Suppressor macrophage treated with lipopolysaccharide for 1 hour (primary cell): Measurements from ENCODE around the gene ENDOV.

ENCODE experiments used
- DNase-seq, 3 donors: peaks; one replicate each; pipeline ENCODE4 v3.0.0-alpha.2; 2020 to 2022

The ENDOV gene

GRCh38 chr17:80453126-80453997 lies 38.4 kb downstream of the ENDOV start:
- no peak for DNase-seq

GRCh38 chr17:80453998-80454556 lies 39.1 kb downstream of the ENDOV start:
- peak in 2 of 3 donors; percentile 33 to 41 for DNase-seq

GRCh38 chr17:80454557-80455335 lies 39.8 kb downstream of the ENDOV start:
- peak; percentile 98 to 99 (median 99) for DNase-seq

GRCh38 chr17:80455336-80455710 lies 40.4 kb downstream of the ENDOV start:
- DNase-seq, result peak; percentile 73 to 86 (median 74)

GRCh38 chr17:80455784-80456183 lies 40.8 kb downstream of the ENDOV start:
- no peak for DNase-seq

GRCh38 chr17:80456465-80457235 lies 41.7 kb downstream of the ENDOV start:
- no peak for DNase-seq

- DNase-seq, result peak; percentile 49 to 58 (median 57)
Measured at GRCh38 chr17:80457236-80457856, 42.4 kb downstream of the ENDOV start.

- DNase-seq, result no peak
Measured at GRCh38 chr17:80458016-80458415, 43.0 kb downstream of the ENDOV start.

GRCh38 chr17:80459234-80459633 lies 44.3 kb downstream of the ENDOV start:
- no peak for DNase-seq

GRCh38 chr17:80460429-80460834 lies 45.5 kb downstream of the ENDOV start:
- DNase-seq, result no peak

- DNase-seq, result no peak
Measured at GRCh38 chr17:80461528-80462160, 46.7 kb downstream of the ENDOV start.

GRCh38 chr17:80463784-80464400 lies 48.9 kb downstream of the ENDOV start:
- no peak for DNase-seq

- no peak for DNase-seq
Measured at GRCh38 chr17:80464486-80464885, 49.5 kb downstream of the ENDOV start.

- DNase-seq, result no peak
Measured at GRCh38 chr17:80465327-80465974, 50.5 kb downstream of the ENDOV start.

GRCh38 chr17:80466188-80466705 lies 51.3 kb downstream of the ENDOV start:
- no peak for DNase-seq

GRCh38 chr17:80468242-80468641 lies 53.3 kb downstream of the ENDOV start:
- DNase-seq, result no peak

- DNase-seq, result no peak
Measured at GRCh38 chr17:80468781-80469493, 54.0 kb downstream of the ENDOV start.

GRCh38 chr17:80469667-80470066 lies 54.7 kb downstream of the ENDOV start:
- DNase-seq, result no peak

GRCh38 chr17:80470603-80471002 lies 55.6 kb downstream of the ENDOV start:
- no peak for DNase-seq

GRCh38 chr17:80471922-80472321 lies 57.0 kb downstream of the ENDOV start:
- no peak for DNase-seq
